ENCODE measurements around the gene SYCP2L.

GRCh38 chr6:10857259-10857658 lies 29.6 kb upstream of the SYCP2L start:
- TF ChIP-seq CTCF (IDR thresholded peaks at IDR 0.05) (no peak), POLR2A (IDR thresholded peaks at IDR 0.05) (no peak), POLR2AphosphoS5 (IDR thresholded peaks at IDR 0.05) (no peak)

Data from transverse colon (tissue), 4 donors.